ENCODE data around the gene KDM6B.
A peak's percentile ranks its signal among the peaks of the same experiment; 100 is the strongest.
"Not testable (repeated sequence)": the region's sequence is repeated elsewhere in the genome, so short reads cannot be mapped to it uniquely, and the experiment has no call there.

The KDM6B gene

GRCh38 chr17:7852919-7853690 lies 19.1 kb downstream of the KDM6B start:
- DNase-seq (ENCODE audit: low read depth): no peak

- no peak for DNase-seq (ENCODE audit: low read depth)
Measured at GRCh38 chr17:7853691-7854038, 19.6 kb downstream of the KDM6B start.

- no peak for DNase-seq (ENCODE audit: low read depth)
Measured at GRCh38 chr17:7854078-7854777, 20.2 kb downstream of the KDM6B start.

- DNase-seq (ENCODE audit: low read depth): no peak
Measured at GRCh38 chr17:7854851-7855659, 21.0 kb downstream of the KDM6B start, which contains the start of gene TMEM88. Gene TMEM88 (plus strand): TSS chr17:7855066. CDS start chr17:7855075, 9 bp downstream.

- no peak for DNase-seq (ENCODE audit: low read depth)
Measured at GRCh38 chr17:7855660-7856010, 21.6 kb downstream of the KDM6B start.

GRCh38 chr17:7856011-7856810 lies 22.2 kb downstream of the KDM6B start:
- no peak for DNase-seq (ENCODE audit: low read depth)

- peak; percentile 86 for DNase-seq (ENCODE audit: low read depth)
Measured at GRCh38 chr17:7856811-7857712, 23.0 kb downstream of the KDM6B start, which contains the start of gene NAA38. Gene NAA38 (minus strand): TSS chr17:7857559. CDS start chr17:7857463, 96 bp downstream.

- DNase-seq (ENCODE audit: low read depth): no peak
Measured at GRCh38 chr17:7857713-7858521, 23.9 kb downstream of the KDM6B start, which contains the start of gene CYB5D1. Gene CYB5D1 (plus strand): TSS chr17:7858003. CDS start chr17:7858135, 132 bp downstream.

GRCh38 chr17:7858522-7858810 lies 24.4 kb downstream of the KDM6B start:
- no peak for DNase-seq (ENCODE audit: low read depth)

GRCh38 chr17:7859028-7859427 lies 25.0 kb downstream of the KDM6B start:
- no peak for DNase-seq (ENCODE audit: low read depth)

- no peak for DNase-seq (ENCODE audit: low read depth)
Measured at GRCh38 chr17:7862692-7863437, 28.8 kb downstream of the KDM6B start.

- not testable (repeated sequence) for DNase-seq (ENCODE audit: low read depth)
Measured at GRCh38 chr17:7864384-7864783, 30.4 kb downstream of the KDM6B start.

- DNase-seq (ENCODE audit: low read depth): no peak
Measured at GRCh38 chr17:7864995-7865650, 31.1 kb downstream of the KDM6B start.

- DNase-seq (ENCODE audit: low read depth): no peak
Measured at GRCh38 chr17:7867881-7868329, 33.9 kb downstream of the KDM6B start.

- DNase-seq (ENCODE audit: low read depth): no peak
Measured at GRCh38 chr17:7873051-7873450, 39.0 kb downstream of the KDM6B start.

GRCh38 chr17:7875804-7876370 lies 41.9 kb downstream of the KDM6B start:
- DNase-seq (ENCODE audit: low read depth): no peak

GRCh38 chr17:7878234-7878633 lies 44.2 kb downstream of the KDM6B start:
- no peak for DNase-seq (ENCODE audit: low read depth)

All from stimulated activated CD8-positive, alpha-beta memory T cell treated with anti-CD3 and anti-CD28 coated beads, Interleukin-7, amount 100 ng/mL, for 24 hours (primary cell).